HL-60/S4 treated with retinoic acid at 250 ng/mL for 4 days and 3 days (cell line): ENCODE results near the gene KRTAP10-7.
"Not testable (repeated sequence)": the region's sequence is repeated elsewhere in the genome, so short reads cannot be mapped to it uniquely, and the experiment has no call there.

Experiments used
- in situ Hi-C: fragments of 300-500 bp; cut with MboI; formaldehyde crosslinking; loops from 2 replicates; pipeline ENCODE4 v1.7.0; 2022; ENCODE audit warnings: low sequenced_read_pairs

KRTAP10-7 gene, protein sequence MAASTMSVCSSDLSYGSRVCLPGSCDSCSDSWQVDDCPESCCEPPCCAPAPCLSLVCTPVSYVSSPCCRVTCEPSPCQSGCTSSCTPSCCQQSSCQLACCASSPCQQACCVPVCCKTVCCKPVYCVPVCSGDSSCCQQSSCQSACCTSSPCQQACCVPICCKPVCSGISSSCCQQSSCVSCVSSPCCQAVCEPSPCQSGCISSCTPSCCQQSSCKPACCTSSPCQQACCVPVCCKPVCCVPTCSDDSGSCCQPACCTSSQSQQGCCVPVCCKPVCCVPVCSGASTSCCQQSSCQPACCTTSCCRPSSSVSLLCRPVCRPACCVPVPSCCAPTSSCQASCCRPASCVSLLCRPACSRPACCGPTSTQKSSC

DNA sequence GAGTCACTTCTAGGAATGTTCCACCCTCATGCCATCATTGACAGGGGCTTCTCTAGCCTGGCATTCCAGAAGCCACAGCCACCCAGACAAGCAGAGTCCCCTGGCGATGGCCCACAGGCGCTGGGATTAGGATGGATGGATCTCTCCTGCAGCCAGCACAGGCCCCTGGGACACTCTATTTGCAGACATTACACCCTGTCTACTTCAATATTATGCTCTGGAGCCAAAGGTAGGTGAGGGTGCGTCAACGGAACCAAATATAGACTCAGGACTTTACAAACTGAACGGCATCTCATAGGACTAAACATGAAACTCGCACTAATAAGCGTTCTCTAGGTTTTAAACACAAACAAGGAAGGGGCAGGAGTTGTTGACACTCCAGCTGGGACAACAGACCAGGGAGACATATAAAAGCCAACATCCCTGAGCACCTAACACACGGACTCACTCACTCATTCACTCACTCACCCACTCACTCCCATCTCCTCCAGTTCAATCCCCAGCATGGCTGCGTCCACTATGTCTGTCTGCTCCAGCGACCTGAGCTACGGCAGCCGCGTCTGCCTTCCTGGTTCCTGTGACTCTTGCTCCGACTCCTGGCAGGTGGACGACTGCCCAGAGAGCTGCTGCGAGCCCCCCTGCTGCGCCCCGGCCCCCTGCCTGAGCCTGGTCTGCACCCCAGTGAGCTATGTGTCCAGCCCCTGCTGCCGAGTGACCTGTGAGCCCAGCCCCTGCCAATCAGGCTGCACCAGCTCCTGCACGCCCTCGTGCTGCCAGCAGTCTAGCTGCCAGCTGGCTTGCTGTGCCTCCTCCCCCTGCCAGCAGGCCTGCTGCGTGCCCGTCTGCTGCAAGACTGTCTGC lies at the start of gene KRTAP10-7:
Gene KRTAP10-7 (plus strand): TSS at position 480 of the 861 bp plus-strand sequence. CDS start 25 bp downstream, at position 505.
- in situ Hi-C loops: not testable (repeated sequence)

DNA sequence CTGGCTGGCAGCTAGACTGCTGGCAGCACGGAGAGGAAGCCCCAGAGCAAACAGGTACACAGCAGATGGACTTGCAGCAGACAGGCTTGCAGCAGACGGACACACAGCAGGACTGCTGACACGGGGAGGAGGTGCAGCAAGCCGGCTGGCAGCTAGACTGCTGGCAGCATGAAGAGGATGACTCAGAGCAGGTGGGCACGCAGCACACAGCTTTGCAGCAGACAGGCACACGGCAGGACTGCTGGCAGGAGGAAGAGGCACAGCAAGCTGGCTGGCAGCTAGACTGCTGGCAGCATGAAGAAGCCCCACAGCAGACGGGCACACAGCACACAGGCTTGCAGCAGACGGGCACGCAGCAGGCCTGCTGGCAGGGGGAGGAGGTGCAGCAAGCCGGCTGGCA lies 49.6 kb upstream of the KRTAP10-7 start:
- in situ Hi-C loops: no loop called here

DNA sequence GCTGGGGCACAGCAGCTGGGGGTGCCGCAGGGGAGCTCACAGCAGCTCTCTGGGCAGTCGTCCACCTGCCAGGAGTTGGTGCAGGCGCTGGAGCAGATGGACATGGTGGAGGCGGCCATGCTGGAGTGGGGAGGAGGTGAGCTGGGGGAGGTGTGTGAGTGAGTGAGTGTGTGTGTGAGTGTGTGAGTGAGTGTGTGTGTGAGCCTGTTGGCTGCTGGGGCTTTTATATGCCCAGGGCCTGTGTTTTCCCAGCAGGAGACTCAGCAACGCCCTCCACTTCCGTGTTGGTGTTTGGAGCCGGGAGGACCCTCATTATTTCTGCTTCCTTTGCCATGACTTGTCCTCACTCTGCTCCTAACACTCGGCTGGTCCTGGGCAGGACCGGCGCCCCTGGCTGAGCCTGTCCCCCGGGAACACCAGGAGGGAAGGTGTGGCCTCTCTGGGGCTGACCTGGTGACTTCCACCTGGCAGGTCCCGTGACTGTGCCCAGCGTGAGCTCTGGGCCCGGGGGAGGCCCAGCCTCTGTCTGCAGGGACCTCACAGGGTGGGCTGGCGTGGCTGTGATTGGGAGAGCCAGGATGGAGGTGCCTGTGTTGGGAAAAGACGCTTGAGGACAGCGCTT lies 48.9 kb upstream of the KRTAP10-7 start, which contains the start of gene KRTAP10-2:
Gene KRTAP10-2 (minus strand): TSS at position 166 of the 622 bp plus-strand sequence. CDS start 47 bp downstream, at position 119.
- in situ Hi-C loops: no loop called here

DNA sequence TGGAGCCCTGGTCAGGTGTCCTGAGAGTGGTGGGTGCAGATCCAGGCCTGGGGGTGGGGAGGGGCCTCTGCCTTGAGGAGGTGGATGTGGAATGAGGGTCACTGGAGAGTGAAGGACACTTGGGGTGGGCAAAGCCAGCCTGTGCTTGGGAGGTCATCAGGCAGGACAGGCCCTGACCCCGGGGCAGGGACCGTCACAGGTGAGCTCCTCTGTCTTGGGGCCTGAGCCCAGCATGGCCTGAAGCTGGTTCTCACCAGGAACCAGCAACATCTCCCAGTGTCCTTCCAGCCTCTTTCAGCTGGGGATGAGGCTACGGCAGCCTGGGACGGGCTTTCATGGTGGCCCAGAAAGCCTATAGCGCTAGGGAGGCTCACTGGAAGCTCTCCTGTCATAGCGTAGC lies 48.3 kb upstream of the KRTAP10-7 start:
- in situ Hi-C loops: no loop called here

DNA sequence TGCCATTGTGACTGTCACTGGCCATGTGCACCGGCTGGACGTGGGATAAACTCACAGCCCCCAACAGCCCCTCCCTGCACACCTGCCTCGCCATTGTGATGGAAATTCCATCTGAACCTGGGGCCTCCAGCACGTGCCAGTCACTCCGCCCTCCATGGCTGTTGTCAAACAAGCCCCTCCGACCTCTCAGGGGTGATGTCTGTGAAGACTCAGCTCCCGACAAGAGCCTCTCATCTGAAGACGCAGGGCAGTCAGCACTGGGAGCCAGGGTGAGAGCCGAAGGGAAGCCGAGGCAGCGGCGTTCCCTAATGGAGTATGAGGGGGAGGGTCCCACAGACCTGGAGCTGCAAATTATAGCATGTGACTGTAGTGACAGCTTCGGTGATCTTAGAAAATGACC lies 47.7 kb upstream of the KRTAP10-7 start:
- in situ Hi-C loops: no loop called here

DNA sequence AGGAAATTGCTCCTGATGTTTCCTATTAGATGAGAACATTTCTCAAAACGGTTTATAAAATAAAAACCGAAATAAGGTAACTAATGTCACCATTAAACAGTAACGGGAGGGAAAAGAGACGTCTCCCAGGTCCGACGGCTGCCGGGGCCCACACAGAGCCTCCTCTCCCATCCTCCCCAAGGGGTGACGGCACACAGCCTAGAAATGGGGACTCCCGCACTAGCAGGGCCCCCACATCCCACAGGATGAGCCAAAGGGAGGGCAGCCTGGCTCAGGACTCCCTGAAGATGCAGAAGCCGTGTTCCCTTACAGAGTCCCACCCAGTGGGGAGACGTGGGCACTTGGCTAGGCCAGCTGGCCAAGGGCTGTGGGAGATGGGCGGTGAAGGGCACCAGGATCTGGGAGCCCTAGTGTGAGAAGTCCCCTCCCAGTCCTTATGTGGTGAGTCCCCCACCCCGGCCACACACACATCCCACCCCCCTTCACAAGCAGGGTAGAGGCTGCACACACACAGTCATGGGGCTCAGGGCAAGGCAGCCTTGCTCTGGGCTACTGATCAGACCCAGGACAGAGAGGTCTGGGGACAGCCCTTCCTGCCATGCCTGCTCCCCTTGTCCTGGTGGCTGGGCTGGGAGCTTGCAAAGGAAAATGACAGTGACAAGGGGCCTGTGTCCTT lies 45.1 kb upstream of the KRTAP10-7 start:
- in situ Hi-C loops: no loop called here

DNA sequence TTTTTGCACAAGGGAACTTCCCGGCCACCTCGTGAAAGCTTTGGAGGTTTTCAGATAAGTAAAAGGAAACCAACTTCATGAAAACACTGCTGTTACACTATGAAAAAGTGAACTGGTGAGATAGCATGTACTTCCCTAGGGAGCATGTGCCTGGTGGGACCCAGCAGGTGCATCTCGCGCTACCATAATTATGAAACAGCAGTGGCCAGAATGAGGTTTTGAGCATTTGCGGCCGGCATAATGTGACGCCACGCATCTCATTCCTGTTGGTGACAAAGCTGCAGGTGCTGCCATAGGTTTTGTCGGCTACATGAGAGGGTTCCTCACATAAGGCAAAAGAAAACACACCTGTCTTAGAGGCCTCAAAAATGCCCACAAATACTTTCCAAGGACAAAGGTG lies 43.5 kb upstream of the KRTAP10-7 start:
- in situ Hi-C loops: no loop called here

DNA sequence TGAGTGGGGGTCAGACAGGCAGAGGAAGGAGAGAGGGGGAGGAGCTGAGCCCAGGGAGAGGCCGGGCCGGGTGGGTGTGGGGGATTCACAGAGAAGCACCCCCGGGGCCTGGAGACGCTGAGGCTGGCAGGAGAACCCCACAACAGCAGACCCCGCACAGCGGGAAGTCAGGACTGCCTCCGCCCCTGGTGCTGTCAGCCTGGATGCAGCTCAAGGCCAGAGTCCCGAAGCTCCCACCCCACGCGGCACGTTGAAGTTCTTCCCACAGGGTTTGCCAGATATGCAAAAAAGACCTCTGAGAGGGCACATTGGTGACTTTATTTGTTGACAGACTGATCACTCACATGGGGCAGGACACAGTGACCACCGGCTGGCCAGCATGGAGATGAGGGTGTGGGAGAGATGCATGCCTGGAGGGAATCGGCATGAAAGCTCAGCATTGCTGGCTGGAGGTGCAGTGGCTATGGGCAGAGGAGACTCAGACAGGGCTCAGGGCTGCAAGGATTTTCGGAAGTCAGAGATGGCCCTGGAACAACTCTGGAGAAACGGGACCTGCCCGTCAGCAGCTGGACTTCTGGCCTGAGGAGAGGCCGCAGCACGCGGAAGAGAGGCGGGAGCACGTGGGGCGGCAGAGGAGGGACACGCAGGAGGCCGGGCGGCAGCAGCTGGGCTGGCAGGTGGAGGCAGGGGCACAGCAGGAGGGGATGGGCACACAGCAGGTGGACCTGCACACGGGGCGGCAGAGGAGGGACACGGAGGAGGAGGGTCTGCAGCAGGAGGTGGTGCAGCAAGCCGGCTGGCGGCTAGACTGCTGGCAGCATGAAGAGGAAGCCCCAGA lies 42.7 kb upstream of the KRTAP10-7 start:
- in situ Hi-C loops: no loop called here

DNA sequence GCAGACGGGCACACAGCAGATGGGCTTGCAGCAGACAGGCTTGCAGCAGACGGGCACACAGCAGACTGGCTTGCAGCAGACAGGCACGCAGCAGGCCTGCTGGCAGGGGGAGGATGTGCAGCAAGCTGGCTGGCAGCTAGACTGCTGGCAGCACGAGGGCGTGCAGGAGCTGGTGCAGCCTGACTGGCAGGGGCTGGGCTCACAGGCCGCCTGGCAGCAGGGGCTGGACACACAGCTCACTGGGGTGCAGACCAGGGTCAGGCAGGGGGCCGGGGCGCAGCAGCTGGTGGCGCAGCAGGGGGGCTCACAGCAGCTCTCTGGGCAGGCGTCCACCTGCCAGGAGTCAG lies 42.1 kb upstream of the KRTAP10-7 start:
- in situ Hi-C loops: not testable (repeated sequence)

DNA sequence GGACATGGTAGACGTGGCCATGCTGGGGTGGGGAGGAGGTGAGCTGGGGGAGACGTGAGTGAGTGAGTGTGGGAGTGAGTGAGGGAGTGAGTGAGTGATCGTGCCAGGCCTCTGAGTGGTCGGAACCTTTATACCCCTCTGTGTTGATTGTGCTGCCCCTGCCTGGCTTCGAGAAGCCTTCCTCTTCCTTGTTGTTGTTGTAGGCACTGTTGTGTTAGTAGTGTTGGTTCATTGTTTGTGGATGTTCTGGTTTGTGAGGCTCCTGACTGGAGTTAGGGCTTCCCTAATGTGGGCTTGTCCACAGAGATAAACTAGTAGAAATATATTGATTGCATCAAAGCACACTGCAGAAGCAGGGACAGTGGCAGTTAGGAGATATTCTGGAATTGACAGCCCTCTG lies 41.7 kb upstream of the KRTAP10-7 start, which contains the start of gene KRTAP10-3:
Gene KRTAP10-3 (minus strand): TSS at position 101 of the 400 bp plus-strand sequence. CDS start 80 bp downstream, at position 21.
- in situ Hi-C loops: no loop called here

DNA sequence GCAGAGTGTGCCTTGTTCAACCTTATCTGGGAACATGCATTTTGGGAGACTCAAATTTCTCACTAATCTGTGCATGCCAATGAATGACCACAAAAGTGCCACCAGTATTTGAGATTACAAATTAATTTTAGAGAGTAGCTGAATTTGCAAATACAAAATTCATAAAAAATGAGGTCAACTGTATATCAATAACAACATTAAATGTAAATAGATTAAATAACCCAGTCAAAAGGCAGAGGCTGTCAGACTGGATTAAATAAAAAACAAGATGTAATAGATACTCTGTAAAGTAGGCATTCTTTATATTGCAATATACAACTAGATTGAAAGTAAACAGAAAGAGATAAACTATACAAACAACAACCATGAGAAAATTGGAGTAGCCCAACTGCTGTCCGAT lies 36.3 kb upstream of the KRTAP10-7 start:
- in situ Hi-C loops: no loop called here

DNA sequence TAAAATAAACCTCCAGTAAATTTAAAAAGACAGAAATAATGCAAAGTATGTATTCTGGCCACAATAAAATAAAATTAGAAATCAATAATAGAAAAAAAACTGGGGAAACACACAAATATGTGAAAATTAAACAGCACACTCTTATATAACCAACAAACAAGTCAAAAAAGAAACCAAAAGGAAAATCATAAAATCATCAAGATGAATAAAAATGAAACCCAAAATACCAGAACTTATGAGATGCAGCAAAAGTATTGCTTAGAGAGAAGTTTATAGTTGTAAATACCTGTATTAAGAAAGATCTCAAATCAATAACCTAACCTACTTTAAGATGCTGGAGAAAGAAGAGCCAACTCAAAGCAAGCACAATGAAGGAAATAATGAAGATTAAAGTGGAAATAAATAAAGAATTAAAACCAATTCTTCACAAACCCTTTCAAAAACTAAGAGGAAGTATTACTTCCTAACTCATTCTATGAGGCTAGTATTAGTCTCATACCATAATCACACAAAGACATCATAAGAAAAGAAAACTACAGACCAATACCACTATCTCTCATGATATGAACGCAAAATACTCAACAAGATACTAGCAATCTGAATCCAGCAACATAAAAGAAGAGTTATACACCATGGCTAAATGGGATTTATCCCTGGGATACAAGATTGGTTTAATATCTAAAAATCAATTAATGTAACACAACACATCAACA lies 35.4 kb upstream of the KRTAP10-7 start:
- in situ Hi-C loops: no loop called here

DNA sequence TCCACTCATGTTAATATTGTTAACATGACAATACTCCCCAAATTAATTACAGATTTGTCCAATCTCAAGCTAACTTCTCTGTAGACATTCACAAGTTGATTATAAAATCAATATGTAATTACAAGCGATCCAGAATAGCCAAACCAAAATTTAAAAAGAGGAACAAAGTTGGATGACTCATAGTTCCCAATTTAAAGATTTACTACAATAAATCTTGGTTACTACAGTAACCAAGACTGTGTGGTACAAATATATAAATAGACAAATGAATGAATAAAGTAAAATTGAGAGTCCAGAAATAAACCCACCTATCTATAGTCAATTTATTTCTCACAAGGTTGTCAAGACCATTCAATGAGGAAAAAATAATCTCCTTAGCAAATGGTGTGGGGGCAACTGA lies 34.0 kb upstream of the KRTAP10-7 start:
- in situ Hi-C loops: no loop called here

DNA sequence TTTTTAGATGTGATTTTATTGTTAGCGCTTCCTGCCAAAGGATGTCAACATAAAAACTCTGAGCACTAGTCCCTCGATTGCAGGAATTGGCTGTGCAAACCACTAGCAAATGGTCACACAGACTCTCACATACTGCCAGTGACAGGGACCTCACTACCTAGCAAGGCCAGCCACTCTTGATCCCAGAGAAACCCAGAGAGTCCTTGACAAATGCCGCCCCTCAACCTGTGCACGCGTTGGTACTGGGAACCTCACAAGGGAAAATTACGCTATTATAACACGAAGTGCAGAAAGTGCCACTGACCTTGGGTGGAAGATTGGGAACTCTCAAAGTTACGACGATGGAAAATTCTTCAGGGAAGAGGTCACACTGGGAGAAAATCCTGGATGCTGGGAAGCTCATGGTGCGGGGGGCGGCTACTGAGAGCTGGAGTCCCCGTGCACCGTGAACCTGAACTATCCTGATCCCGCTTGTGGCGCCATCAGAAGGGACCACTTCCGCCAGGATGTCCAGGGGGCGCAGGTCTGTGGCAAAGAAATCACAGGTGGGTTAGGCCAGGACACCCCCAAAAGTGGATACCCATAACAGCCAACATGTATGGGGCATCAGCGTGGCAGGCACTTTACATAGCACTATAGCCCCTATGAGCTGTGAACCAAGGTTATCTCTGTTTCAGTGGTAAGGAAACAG lies 32.8 kb upstream of the KRTAP10-7 start:
- in situ Hi-C loops: no loop called here

DNA sequence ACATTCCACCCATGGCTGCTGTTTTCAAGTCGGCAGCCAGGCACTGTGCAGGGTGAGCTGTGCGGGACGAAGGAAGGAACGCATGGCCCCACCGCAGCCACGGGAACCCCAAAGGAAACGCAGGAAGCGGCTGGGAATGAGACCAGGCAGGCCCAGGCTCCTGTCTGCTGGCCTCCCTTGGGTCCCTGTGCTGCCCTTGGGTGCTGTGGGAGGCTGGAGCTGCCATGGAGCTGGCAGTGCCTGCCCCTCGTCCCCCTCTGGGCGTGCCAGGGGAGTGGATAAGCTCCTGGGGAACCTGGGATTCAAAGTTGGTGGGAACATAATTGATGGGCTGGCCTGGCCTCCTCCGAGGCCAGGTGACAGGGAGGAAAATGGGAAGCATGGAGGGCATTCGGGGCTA lies 32.1 kb upstream of the KRTAP10-7 start:
- in situ Hi-C loops: no loop called here

DNA sequence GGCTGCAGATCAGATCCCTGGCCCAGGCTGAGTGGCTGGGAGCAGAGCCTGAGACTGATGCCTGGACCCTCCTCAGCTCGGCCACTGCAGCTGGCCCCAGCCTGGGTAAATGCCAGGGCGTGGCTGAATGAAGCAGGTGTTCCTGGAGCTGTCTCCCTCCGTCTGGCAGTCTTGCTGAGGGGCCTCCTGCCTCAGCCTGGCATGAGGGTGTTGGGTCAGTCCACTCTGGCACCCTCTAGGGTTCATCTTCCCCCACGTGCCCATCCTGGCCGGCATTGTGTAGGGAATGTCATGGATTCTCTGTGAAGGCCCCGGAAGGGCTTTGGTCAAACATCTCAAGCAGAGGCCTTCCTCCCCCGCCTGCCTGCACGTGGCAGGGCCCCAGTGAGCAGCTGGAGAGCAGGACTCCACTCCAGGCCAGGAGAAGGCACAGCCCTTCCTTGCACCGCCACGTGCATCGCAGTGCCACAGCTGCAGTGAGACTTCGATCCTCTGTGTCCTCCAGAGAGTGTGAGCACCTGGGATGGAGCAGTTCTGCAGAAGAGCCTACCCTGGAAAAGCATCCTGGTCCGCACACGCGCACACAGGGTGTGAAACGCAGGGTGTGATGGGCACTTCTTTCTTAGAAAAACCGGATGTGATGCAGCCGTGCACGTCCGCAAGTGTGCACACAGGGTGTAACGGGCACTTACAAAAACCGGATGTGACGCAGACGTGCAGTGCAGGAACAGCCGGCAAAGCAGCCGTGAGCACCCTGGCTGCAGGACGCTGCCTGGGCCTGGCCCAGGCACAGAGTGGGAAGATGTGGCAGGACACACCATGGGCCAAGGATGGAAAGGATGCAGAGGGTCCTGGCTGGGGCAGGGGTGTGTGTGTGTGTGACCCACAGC lies 31.5 kb upstream of the KRTAP10-7 start:
- in situ Hi-C loops: no loop called here

DNA sequence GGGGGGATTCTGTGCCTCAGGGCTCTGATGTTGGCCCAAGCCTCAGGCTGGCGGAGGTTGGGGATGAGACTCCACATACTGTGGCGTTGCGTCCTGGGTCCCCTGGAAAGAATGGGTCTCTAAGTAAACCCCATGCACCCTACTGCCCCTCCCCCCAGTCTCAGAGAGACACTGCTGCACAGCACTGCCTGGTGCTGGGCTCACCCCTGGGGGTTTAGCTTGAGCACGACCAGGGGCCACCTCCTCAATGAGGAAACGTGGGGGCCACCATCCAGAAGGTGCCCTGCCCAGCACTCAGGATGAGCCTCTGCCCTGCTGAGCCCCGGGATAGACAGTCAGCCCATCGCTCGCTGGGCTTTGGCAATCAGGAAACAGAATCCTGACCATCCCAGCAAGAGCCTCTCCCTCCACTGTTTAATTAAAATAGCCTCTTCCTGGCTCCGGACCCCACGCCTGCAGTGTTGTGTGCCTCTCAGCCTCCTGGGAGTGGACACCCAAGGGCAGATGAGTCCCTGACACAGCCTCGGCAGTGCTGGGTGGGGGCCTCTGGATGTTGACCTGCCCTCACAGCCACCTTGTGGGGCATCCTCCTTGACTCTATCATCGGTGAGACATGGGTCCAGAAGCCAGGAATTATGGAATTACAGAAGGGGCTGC lies 30.4 kb upstream of the KRTAP10-7 start:
- in situ Hi-C loops: no loop called here
